HG03064 (cell line): ENCODE data around the gene CALML3.

Source experiments
- ATAC-seq: cut with Tn5 transposase; IDR thresholded peaks from one replicate; pipeline ENCODE4 v1.9.1; 2021; ENCODE audit warnings: low read depth; ENCODE audit not compliant: unreplicated experiment

CALML3 gene

GRCh38 chr10:5490698-5491464 is 33.9 kb upstream of the CALML3 start:
- no peak for ATAC-seq

GRCh38 chr10:5491477-5491876 is 33.3 kb upstream of the CALML3 start:
- no peak for ATAC-seq

DNA sequence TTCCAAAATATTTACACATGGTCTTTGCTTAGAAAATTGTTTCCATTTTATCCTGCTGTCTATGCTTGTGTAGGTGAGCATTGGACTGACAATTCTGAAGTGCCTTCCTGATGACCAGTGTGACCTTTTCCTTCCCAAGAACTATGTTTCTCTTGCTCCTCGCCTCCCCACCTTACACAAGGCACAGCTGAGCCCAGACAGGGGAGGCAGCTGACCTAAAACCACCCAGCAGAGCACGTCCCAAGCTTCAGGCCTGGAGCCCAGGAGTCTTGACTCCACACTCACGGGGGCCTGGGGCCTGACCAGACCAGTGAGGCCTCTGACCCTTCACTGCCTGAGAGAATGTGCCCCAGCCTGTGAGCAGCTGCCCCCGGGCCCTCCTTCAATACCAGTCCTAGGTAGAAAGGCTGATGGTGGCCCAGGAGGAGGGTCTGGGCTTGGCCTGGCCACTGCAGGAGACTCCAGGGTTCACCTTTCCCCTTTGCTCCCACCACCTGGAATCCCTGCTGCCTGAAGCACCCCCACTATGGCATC is 32.4 kb upstream of the CALML3 start:
- ATAC-seq: no peak

DNA sequence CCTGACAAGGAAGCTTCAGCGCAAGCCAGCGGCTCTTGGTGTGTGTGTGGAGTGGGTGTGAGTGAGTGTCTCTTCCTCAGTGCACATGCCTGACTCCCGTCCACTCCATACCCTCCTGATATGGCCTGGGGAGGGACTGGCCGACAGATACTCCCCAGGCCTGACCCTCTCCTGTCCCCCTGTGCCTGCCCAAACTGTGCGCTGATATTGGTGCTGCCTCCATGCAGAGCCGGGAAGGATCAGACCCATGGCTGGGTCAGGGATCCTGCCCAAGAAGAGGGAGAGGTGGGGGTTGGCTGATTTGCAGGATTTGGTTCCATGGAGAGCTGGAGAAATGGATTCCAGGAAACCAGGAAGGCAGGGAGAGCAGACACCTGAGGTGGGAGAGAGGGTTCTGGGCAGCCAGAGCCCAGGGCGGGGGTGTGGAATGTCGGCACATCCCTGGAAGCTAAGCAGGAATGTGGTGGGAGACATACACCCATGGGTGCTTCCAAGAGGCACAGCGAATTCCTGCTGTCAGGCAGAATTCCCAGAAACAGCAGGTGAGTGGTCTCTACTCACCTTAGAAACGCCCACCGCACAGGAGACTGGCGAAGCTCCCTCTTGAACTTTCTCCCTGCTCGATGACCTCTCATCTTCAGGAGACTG is 31.7 kb upstream of the CALML3 start:
- no peak for ATAC-seq

GRCh38 chr10:5493691-5494090 is 31.1 kb upstream of the CALML3 start:
- ATAC-seq: no peak

- no peak for ATAC-seq
These were observed 30.1 kb upstream of the CALML3 start for GRCh38 chr10:5494611-5495010.

DNA sequence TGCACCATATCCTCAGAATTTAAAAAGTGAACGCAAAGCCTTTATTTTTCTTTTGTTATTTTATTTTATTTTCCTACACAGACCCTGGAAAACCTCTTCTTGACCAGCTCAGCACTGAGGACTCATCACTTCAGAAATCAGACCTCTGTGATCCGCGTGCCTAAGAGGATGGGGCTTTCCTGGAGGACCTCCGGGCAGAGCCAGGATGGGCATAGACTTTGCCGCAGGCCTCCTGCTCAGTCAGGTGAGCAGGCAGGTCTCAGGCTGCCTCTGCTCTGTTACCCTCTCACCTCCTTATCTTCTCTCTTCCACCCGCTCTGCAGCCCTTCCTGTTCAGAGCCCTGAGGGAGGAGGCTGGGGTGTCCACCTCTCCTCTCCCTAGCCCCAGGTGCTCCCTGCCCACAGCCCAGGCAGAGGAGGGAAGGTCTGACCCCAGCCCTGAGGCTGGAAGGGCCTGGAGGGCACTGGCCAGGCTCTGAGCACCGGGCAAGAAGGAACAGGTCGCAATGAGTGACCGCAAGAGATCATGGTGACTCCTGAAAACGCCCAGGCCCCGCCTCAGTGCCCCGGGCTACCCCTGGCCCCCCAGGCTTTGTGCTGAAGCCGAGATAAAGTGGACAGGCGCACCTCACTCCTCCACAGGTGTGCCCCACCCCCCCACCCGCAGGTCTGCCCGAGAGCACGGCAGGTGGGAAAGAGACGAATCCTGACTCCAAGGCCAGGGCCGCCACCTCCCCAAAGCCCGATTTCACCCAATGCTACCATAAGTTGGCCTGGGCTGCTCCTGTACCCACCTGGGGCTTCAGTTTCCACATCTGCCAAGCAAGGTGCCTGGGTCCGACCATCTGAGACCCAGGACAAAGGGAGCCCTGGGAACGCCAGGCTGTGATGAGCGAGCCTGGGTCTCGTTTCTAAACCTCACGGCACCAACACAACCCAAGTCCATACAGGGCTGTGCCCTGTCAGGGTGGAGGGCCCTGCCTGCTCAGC is 28.2 kb upstream of the CALML3 start:
- no peak for ATAC-seq

GRCh38 chr10:5497289-5497688 is 27.5 kb upstream of the CALML3 start:
- no peak for ATAC-seq

GRCh38 chr10:5497948-5498730 is 26.6 kb upstream of the CALML3 start:
- ATAC-seq: no peak

DNA sequence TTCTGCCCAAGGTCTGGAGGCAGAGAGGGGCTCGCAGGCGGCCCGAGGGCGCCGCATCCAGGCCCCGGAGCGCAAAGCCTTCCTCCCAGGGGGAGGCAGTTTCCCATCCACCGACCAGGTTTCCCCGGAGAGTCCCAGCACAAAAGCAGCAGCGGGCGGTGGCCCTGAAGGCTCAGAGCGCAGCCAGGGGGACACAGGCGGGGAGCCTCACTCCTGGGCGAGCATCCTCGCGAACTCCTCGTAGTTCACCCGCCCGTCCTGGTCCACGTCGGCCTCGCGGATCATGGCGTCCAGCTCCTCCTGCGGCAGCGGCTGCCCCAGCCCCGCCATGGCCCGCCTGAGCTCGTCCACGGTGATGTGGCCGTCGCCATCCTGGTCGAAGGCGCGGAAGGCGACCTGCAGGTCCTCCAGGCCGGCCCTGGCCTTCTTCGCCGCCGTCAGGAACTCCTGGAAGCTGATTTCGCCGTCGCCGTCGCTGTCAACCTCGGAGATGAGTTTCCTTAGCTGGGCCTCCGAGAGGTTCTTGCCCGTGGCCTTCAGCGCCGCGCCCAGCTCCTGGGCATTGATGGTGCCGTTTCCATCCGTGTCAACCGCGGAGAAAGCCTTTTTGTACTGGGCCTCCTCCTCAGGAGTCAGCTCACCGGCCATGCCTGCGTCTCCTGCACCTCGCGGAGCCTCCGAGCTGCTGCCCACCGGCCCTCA is 25.8 kb upstream of the CALML3 start:
- no peak for ATAC-seq

DNA sequence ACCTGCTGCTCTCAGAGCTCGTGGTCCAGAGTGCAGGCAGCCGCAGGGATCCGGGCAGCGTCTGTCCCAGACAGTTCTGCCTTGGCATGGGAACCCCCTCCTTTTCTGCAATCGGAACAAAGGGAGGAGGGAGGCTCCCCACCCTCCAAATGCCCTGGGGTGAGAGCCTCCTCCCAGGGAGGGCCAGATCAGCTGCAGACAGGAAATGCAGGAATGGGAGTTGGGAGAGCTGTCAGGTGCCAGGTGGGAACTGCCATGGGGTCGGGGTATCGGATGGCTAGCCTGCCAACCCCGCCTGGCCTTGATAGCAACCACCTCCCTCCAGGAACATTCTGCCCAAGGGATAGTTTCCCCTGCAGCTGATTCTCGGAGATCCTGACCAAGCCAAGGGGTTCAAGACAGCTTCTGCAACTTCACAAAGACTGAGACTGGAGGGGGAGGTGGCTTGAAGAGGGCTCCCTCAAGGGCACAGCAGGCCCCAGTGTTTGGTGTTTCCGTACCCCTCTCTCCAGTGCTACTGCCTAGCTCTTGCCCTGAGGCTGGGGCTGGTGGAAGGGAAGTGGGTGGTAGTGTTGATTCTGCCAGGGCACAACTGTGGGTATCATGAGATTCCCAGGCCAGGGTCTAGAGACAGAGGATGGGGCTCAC is 25.1 kb upstream of the CALML3 start, which contains the start of gene CALML5:
TSS of gene CALML5 (minus strand) at position 78 of the 648 bp plus-strand sequence. CDS start 132 bp downstream, outside the sequence.
- ATAC-seq: no peak

GRCh38 chr10:5500162-5500670 is 24.5 kb upstream of the CALML3 start:
- ATAC-seq: no peak

GRCh38 chr10:5500910-5501309 is 23.9 kb upstream of the CALML3 start:
- ATAC-seq: no peak

DNA sequence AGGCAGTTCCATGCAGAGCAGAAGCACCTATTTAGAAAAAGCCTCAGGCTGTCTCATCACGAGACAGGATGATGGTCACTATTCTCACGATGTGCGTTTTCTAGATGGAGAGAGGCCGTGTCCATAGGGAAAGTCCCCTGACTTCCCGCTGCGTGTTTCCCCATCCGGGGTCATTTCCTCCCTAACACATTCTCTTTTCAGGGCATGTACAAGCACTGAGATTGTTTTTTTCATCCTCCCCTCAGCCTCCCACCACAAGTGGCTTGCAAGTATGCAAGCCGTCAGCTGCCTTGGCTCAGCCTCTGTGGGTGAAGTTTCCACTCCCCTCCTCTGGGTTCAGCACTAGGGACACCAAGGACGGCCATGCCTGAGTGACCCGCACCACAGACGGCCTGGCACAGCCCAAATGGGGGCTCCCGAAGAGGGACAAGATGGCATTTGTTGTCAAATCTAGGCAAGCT is 22.7 kb upstream of the CALML3 start:
- no peak for ATAC-seq

GRCh38 chr10:5502571-5503476 is 21.9 kb upstream of the CALML3 start:
- no peak for ATAC-seq

DNA sequence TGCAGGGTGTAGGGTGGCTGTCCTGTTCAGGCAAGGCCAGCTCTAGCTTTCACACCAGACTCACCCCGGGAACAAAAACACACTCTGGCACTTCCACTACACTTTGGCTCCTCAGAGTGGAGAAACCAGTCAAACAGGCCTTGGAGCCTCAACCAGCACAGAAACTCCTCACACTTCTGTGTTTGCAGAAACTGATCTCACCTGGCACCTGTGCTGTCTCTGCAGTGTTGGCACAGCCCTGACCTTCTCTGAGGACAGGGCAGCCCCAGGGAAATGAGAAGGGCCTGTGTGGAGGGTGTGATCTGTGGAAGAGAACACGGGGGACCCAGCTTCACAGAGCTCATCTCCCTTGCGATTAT is 21.3 kb upstream of the CALML3 start:
- no peak for ATAC-seq
